Omental fat pad (tissue), 4 donors: ENCODE measurements around the gene UBE2G1. TPM values are rescaled to one million over a fixed set of nuclear protein-coding genes. Genes with fewer than 3 reads are reported as not detected.
"Not testable (repeated sequence)": the region's sequence is repeated elsewhere in the genome, so short reads cannot be mapped to it uniquely, and the experiment has no call there.

Experiments used
- ATAC-seq: fragments of 150-250 bp; one replicate; pipeline ENCODE4 v1.9.1; 2016; ENCODE audit warnings: mild to moderate bottlenecking, moderate library complexity; ENCODE audit not compliant: low FRiP score
- DNase-seq: peaks from one replicate; pipeline ENCODE4 v3.0.0-alpha.2; 2019; ENCODE audit warnings: low spot score
- CTCF ChIP-seq, 3 donors: fragments of 450-650 bp; IDR thresholded peaks; one replicate each; pipeline ENCODE4 v1.5.1; 2016 to 2017; ENCODE audit warnings: antibody characterized with exemption in 3 of 3, mild to moderate bottlenecking in 3 of 3, moderate library complexity in 2 of 3
- total RNA-seq, 4 donors: library from RNA; depleted of rRNA; stranded (reverse); fragments of >200 nt; gene quantifications; one replicate each; pipeline ENCODE4 v1.1.0, GENCODE V29; 2016

The UBE2G1 gene
- total RNA-seq, 4 donors from 2014 or later: 34.7 to 45.6 (median 40.3) TPM

- DNase-seq (no peak), ATAC-seq (no peak)
These were observed 8.7 kb upstream of the UBE2G1 start for GRCh38 chr17:4375039-4375748.

GRCh38 chr17:4369557-4370230, 3.2 kb upstream of the UBE2G1 start:
- DNase-seq (no peak), ATAC-seq (no peak)
- TF ChIP-seq CTCF (IDR thresholded peaks at IDR 0.05): no peak

More at GRCh38 chr17:4375039-4375748, 8.7 kb upstream of the UBE2G1 start:
- no peak for TF ChIP-seq CTCF (IDR thresholded peaks at IDR 0.05)

- ATAC-seq (no peak), DNase-seq (no peak)
- no peak for TF ChIP-seq CTCF (IDR thresholded peaks at IDR 0.05)
These were observed 1.9 kb upstream of the UBE2G1 start for GRCh38 chr17:4368341-4368740.

GRCh38 chr17:4367177-4367576, 702 bp upstream of the UBE2G1 start:
- ATAC-seq, DNase-seq: not testable (repeated sequence)

- ATAC-seq: peak; percentile 42
- no peak for DNase-seq
- no peak for TF ChIP-seq CTCF (IDR thresholded peaks at IDR 0.05)
These were observed 698 bp downstream of the UBE2G1 start for GRCh38 chr17:4365628-4366326.

- peak; percentile 86 for ATAC-seq
- TF ChIP-seq CTCF (IDR thresholded peaks at IDR 0.05): no peak
- DNase-seq: peak; percentile 59
These were observed 1.3 kb downstream of the UBE2G1 start for GRCh38 chr17:4365103-4365627.

- ATAC-seq: no peak
- DNase-seq: no peak
- no peak for TF ChIP-seq CTCF (IDR thresholded peaks at IDR 0.05)
These were observed 1.8 kb downstream of the UBE2G1 start for GRCh38 chr17:4364622-4365041.
